Type B pancreatic cell (in vitro differentiated cells): Measurements from ENCODE around the gene EVI2A. TPM values are rescaled to one million over a fixed set of nuclear protein-coding genes. Genes with fewer than 3 reads are reported as not detected.
A peak's percentile ranks its signal among the peaks of the same experiment; 100 is the strongest.

Source experiments
- DNase-seq: peaks from one replicate; pipeline ENCODE4 v3.0.0; 2021; ENCODE audit warnings: mixed read lengths; ENCODE audit not compliant: unreplicated experiment; ENCODE audit errors: extremely low spot score
- H3K27ac Mint-ChIP-seq: 2 replicates; pipeline ENCODE4 v1.8.0; 2021; ENCODE audit warnings: mild to moderate bottlenecking, mixed read lengths
- H3K27me3 Mint-ChIP-seq: 2 replicates; pipeline ENCODE4 v1.8.0; 2021; ENCODE audit warnings: mixed read lengths
- H3K36me3 Mint-ChIP-seq: 2 replicates; pipeline ENCODE4 v1.8.0; 2021; ENCODE audit warnings: mixed read lengths
- H3K4me1 Mint-ChIP-seq: one replicate; pipeline ENCODE4 v1.8.0; 2021; ENCODE audit warnings: mixed read lengths; ENCODE audit not compliant: unreplicated experiment
- H3K4me3 Mint-ChIP-seq: 2 replicates; pipeline ENCODE4 v1.8.0; 2021; ENCODE audit warnings: mild to moderate bottlenecking, mixed read lengths
- H3K9me3 Mint-ChIP-seq: 2 replicates; pipeline ENCODE4 v1.8.0; 2021; ENCODE audit warnings: mixed read lengths
- total RNA-seq: library from RNA; stranded (reverse); gene quantifications from 2 replicates; pipeline ENCODE4 v1.2.1, GENCODE V29; 2021; ENCODE audit warnings: low replicate concordance
- TF ChIP-seq, protein P1 (sequence below): fragments of 200-600 bp; sonication (generic); conservative IDR thresholded peaks from 2 replicates; pipeline ENCODE4 v1.5.0; 2021; ENCODE audit warnings: antibody characterized with exemption, mild to moderate bottlenecking

Gene EVI2A
- total RNA-seq, 1 donor from 2014 or later = not detected

DNA sequence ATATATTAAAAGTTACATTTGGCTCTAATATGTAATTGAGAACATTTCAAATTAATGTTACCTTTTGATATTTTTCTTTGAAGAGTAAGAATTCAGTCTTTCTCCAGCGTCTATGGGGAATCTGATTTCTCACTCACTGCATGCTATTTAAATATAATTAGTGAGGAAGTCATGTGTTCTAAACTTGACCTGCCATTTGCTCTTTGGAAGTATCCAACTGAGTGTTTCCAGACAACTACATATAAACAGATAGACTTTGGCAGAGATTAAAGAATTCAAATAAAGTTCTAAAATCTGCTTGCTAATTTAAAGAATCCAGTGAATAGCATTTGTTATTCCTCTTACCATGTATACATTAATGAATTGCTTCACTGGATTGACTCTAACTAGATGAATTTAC lies 47.9 kb downstream of the EVI2A start:
- Mint-ChIP-seq H3K27ac (peak overlapping the region; percentile 19), H3K27me3 (no peaks in the 10 kb centered on the region)

DNA sequence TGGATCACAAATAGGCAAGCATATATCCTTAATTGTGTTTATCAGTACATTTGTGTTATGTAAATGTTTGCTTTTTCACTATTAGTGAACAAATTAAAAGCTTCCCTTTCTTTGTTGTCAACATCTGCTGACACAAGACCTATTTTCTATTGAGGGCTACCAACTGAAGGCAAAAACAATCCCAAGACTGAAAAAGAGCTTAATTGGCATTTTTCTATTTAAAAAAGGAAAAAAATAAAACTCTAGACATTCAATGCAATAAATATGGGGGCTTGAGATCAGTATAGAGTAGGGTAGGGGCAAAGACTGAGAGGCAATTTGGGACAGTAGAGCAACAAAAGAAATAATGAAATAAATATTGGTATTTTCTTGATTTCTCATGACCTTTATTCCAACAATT lies 48.6 kb downstream of the EVI2A start:
- Mint-ChIP-seq H3K4me1 (peaks cover 9% of the 10 kb centered on the region), H3K36me3 (peaks cover 40% of the 10 kb centered on the region), H3K9me3 (no peaks in the 10 kb centered on the region), H3K27ac (no peak overlapping the region), H3K27me3 (no peaks in the 10 kb centered on the region), H3K4me3 (no peak overlapping the region)
- no peak for DNase-seq
- TF ChIP-seq, protein P1, sequence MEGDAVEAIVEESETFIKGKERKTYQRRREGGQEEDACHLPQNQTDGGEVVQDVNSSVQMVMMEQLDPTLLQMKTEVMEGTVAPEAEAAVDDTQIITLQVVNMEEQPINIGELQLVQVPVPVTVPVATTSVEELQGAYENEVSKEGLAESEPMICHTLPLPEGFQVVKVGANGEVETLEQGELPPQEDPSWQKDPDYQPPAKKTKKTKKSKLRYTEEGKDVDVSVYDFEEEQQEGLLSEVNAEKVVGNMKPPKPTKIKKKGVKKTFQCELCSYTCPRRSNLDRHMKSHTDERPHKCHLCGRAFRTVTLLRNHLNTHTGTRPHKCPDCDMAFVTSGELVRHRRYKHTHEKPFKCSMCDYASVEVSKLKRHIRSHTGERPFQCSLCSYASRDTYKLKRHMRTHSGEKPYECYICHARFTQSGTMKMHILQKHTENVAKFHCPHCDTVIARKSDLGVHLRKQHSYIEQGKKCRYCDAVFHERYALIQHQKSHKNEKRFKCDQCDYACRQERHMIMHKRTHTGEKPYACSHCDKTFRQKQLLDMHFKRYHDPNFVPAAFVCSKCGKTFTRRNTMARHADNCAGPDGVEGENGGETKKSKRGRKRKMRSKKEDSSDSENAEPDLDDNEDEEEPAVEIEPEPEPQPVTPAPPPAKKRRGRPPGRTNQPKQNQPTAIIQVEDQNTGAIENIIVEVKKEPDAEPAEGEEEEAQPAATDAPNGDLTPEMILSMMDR = no peak

More for the DNA sequence above, 47.9 kb downstream of the EVI2A start:
- Mint-ChIP-seq H3K36me3 (peaks cover 42% of the 10 kb centered on the region), H3K4me3 (no peak overlapping the region), H3K9me3 (no peaks in the 10 kb centered on the region), H3K4me1 (peaks cover 9% of the 10 kb centered on the region)
- TF ChIP-seq, protein P1 = no peak
- DNase-seq = no peak

DNA sequence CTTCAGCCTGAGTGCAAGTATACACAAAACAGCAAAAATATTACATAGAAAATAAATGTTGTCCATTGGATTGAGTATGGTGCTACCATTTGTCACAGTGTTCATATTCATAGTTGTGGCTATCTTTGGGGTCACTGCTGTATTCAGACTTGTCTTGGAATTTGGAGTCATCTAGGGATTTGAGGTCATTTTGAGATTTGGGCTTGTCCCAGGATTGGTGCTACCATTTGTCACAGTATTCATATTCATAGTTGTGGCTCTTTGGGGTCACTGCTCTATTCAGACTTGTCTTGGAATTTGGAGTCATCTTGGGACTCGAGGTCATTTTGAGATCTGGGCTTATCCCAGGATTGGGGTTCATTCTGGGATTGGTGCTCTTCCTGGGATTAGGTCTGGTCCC lies 49.2 kb downstream of the EVI2A start:
- no peak overlapping the region for H3K4me3 Mint-ChIP-seq
- DNase-seq = no peak
- no peak overlapping the region for H3K27ac Mint-ChIP-seq
- TF ChIP-seq, protein P1 = no peak
- no peaks in the 10 kb centered on the region for H3K9me3 Mint-ChIP-seq
- H3K27me3 Mint-ChIP-seq = no peaks in the 10 kb centered on the region
- peaks cover 42% of the 10 kb centered on the region for H3K36me3 Mint-ChIP-seq
- H3K4me1 Mint-ChIP-seq = peaks cover 9% of the 10 kb centered on the region

DNA sequence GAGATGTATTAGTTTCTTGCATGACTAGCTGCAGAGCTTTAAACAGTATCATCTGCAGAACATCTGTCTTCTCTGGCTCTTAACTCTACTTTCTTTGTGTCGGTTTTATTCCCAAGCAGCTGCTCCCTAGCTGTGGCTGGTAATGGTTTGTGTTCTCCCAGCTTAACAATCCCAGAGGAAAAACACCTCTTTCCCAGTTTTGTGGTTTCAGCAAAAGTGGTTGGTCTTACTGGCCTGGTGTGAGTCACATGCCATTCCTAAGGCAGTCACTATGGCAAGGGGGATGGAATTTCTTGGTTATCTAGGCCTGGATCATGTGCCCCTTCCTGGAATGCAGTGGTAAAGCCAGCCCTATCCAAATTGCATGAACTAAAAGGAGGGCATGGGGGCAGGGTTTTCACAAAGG lies 51.8 kb downstream of the EVI2A start:
- H3K9me3 Mint-ChIP-seq = no peaks in the 10 kb centered on the region
- peak overlapping the region; percentile 68 for H3K27ac Mint-ChIP-seq
- no peak for DNase-seq
- H3K4me1 Mint-ChIP-seq = peaks cover 9% of the 10 kb centered on the region
- no peak overlapping the region for H3K4me3 Mint-ChIP-seq
- H3K36me3 Mint-ChIP-seq = peaks cover 48% of the 10 kb centered on the region
- H3K27me3 Mint-ChIP-seq = no peaks in the 10 kb centered on the region
- TF ChIP-seq, protein P1 = no peak

DNA sequence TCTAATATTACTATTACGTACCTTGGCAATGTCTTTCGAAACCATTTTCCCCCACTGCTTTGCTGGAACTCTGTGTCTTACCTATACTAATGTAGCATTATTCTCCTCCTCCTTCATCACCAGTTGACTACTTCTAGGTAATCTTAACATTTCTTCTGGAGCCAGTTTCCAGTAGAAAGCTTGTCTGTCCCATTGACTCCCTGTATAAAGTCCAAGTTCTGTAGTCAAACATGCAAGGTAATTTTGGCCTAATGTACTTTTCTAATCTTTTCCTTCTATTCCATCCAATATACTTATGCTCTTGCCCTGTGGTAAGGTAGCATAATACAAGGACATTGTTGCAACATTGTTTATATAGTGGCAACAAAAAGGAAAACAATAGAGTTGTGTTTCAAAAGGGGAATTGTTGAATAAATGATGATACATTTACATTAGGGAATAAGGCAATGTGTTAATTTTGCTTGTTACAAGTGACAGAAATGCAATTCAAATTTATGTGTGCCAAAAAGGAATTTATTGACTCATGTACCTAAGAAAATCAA lies 52.3 kb downstream of the EVI2A start:
- Mint-ChIP-seq H3K4me3 (no peak overlapping the region), H3K27ac (peak overlapping the region; percentile 68), H3K36me3 (peaks cover 43% of the 10 kb centered on the region), H3K27me3 (no peaks in the 10 kb centered on the region), H3K9me3 (no peaks in the 10 kb centered on the region), H3K4me1 (peaks cover 9% of the 10 kb centered on the region)
- DNase-seq = no peak
- TF ChIP-seq, protein P1 = no peak

Other genes with a start within 250 kb of the EVI2A start
- 62.6 and 69.9 TPM in 2 replicates for gene NF1, start 226.6 kb downstream of the EVI2A start, total RNA-seq
- not detected in 2 replicates for gene OMG, start 24.4 kb downstream of the EVI2A start, total RNA-seq
- not detected in 2 replicates for gene EVI2B, start 7.6 kb downstream of the EVI2A start, total RNA-seq
- gene RAB11FIP4, start 70.1 kb upstream of the EVI2A start, total RNA-seq = 32.4 and 44.7 TPM in 2 replicates